Activated CD8-positive, alpha-beta memory T cell treated with anti-CD3 and anti-CD28 coated beads, Interleukin-2, amount 10 ng/mL, durations not matched to agents 7 days and 5 days (primary cell): ENCODE results near the gene SDK1. TPM values are rescaled to one million over a fixed set of nuclear protein-coding genes. Genes with fewer than 3 reads are reported as not detected.

Experiments used
- ATAC-seq: fragments of 150-1000 bp; cut with Tn5 transposase; one replicate; pipeline ENCODE4 v1.10.0; 2021; ENCODE audit warnings: moderate library complexity
- CTCF ChIA-PET: fragments of 350-600 bp; sonication (Branson Sonifier 250); formaldehyde crosslinking; loops from one replicate; lab custom pipeline; 2021; ENCODE audit warnings: antibody characterized with exemption; lab: Charles Lee
- DNase-seq: peaks from one replicate; pipeline ENCODE4 v3.0.0-alpha.2; 2020
- H3K27ac Mint-ChIP-seq: one replicate; pipeline ENCODE4 v1.8.0; 2021; ENCODE audit warnings: mild to moderate bottlenecking, mixed read lengths
- H3K27me3 Mint-ChIP-seq: one replicate; pipeline ENCODE4 v1.8.0; 2021; ENCODE audit warnings: mixed read lengths
- H3K36me3 Mint-ChIP-seq: one replicate; pipeline ENCODE4 v1.8.0; 2021; ENCODE audit warnings: mild to moderate bottlenecking, mixed read lengths
- H3K4me1 Mint-ChIP-seq: one replicate; pipeline ENCODE4 v1.8.0; 2021; ENCODE audit warnings: mixed read lengths
- H3K4me3 Mint-ChIP-seq: one replicate; pipeline ENCODE4 v1.8.0; 2021; ENCODE audit warnings: mild to moderate bottlenecking, moderate library complexity, mixed read lengths
- H3K9me3 Mint-ChIP-seq: one replicate; pipeline ENCODE4 v1.8.0; 2022; ENCODE audit warnings: low read depth, mixed read lengths
- total RNA-seq, 2 experiments: library from RNA; stranded (reverse); gene quantifications; one replicate each; pipeline ENCODE4 v1.2.3, GENCODE V29; 2021

SDK1 gene
- total RNA-seq, 2 experiments from 2014 or later, result 0.05 to 0.06 TPM

DNA sequence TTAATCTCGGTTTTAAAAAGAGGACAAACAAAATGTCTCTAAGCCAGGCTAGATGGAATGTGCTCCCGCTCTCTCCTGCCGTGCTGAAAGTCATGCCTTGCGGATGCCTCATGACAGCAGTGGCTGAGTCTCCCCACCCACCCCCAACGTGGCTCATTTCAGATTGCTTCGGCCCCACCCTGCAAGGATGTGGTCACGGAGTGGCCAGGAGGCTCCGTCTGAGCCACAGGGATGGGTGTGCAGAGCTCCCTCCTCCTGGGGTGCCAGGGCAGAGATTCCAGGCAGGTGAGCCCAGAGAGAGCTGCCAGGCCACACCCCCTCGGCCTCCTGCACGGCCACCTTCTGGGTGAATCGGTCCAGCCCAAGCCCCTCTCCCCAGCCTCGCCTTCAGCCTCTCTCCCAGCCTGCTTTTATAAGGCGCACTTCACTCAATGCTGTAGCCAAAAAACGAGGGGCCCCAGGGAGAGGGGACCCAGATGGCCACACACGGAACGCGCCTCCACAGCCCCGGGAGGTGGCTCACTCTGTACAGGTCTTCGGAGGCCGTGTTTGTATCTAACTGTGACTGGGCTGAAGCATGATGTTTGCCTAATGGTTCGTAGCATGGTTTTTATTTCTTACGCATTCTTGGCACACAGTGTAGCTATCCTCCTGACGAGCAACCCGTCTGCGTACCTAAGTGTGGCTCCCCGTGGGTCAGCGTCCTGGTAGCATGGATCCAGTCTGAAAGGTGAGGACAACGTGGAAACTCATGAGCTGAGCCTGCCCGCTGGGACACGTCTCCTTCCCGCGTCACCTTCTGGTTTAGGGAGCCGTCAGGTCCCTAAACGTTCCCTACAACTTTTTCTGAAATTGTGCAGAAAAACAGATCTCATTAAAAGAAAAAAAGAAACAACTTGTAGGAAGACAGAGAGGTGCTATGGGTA, 967.3 kb downstream of the SDK1 start:
- Mint-ChIP-seq H3K27me3 (no peaks in the 10 kb centered on the region), H3K36me3 (no peaks in the 10 kb centered on the region), H3K4me1 (no peaks in the 10 kb centered on the region), H3K9me3 (no peaks in the 10 kb centered on the region), H3K27ac (no peak overlapping the region), H3K4me3 (no peak overlapping the region)
- DNase-seq, result no peak
- CTCF ChIA-PET, result no interaction called here
- ATAC-seq, result no peak

DNA sequence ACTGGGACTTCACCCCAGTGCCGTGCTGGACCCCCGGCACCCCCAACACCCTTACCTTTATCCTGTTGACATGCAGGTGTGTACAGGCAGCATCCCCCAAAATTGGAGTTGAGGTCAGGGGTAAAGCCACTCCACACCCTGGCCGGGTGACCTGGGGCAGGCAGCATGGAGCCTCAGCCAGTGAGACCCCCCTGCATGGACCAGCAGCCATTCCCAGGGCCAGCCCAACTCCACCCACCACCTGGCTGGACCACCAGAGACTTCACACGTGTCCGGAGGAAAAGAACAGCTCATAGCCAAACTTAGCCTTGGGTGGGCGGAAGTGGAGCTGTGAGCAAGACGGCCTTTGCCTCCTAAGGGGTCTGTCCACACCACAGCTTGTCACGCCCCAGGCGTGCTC, 968.0 kb downstream of the SDK1 start:
- Mint-ChIP-seq H3K4me3 (no peak overlapping the region), H3K4me1 (no peaks in the 10 kb centered on the region), H3K9me3 (no peaks in the 10 kb centered on the region), H3K27ac (no peak overlapping the region), H3K27me3 (no peaks in the 10 kb centered on the region), H3K36me3 (no peaks in the 10 kb centered on the region)
- DNase-seq, result no peak
- CTCF ChIA-PET, result no interaction called here
- ATAC-seq, result no peak

DNA sequence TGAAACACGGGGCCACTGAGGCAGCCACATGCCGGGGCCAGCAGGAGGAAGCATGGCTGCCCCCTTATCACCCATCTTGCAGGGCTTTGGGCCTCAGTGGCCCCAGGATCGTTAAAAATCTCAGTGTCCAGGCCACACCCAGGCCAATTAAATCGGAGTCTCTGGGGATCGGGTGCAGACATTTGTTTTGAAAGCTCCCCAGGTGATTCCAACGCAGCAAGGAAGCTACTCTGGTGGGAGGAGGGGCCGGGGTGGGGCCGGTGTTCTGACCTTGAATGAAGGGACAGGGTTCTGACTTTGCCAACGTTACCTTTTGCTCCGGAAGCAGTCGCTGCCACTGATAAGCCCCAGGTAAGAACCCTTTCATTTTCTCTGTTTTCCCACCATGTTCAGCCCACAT, 968.7 kb downstream of the SDK1 start:
- CTCF ChIA-PET, result no interaction called here
- Mint-ChIP-seq H3K27me3 (no peaks in the 10 kb centered on the region), H3K27ac (no peak overlapping the region)

DNA sequence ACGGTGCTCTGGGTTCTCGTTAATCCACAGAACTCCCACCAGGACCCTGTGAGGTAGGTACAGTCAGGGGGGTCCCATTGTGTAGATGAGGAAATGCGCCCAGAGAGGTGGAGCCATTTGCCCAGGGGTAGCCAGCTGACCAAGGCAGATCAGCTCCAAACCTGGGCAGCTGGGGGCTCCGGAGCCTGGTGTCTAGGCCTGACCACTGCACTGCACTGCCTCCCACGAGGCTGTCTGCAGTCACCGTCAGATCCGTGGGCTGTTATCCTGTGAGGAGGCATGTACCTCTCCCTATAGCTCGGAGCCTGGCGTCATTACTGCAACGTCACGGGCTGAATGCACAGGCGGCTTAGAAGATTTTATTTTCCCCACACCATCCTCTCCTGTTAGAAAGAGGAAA, 969.2 kb downstream of the SDK1 start:
- peaks cover 4% of the 10 kb centered on the region for H3K9me3 Mint-ChIP-seq
- no peak for DNase-seq
- no peak overlapping the region for H3K27ac Mint-ChIP-seq
- no peaks in the 10 kb centered on the region for H3K27me3 Mint-ChIP-seq
- CTCF ChIA-PET, result no interaction called here
- H3K36me3 Mint-ChIP-seq, result no peaks in the 10 kb centered on the region
- no peak for ATAC-seq
- no peaks in the 10 kb centered on the region for H3K4me1 Mint-ChIP-seq
- no peak overlapping the region for H3K4me3 Mint-ChIP-seq

More for the DNA sequence above, 968.7 kb downstream of the SDK1 start:
- Mint-ChIP-seq H3K4me3 (no peak overlapping the region), H3K4me1 (no peaks in the 10 kb centered on the region), H3K36me3 (no peaks in the 10 kb centered on the region), H3K9me3 (peaks cover 4% of the 10 kb centered on the region)
- ATAC-seq, result no peak
- no peak for DNase-seq

DNA sequence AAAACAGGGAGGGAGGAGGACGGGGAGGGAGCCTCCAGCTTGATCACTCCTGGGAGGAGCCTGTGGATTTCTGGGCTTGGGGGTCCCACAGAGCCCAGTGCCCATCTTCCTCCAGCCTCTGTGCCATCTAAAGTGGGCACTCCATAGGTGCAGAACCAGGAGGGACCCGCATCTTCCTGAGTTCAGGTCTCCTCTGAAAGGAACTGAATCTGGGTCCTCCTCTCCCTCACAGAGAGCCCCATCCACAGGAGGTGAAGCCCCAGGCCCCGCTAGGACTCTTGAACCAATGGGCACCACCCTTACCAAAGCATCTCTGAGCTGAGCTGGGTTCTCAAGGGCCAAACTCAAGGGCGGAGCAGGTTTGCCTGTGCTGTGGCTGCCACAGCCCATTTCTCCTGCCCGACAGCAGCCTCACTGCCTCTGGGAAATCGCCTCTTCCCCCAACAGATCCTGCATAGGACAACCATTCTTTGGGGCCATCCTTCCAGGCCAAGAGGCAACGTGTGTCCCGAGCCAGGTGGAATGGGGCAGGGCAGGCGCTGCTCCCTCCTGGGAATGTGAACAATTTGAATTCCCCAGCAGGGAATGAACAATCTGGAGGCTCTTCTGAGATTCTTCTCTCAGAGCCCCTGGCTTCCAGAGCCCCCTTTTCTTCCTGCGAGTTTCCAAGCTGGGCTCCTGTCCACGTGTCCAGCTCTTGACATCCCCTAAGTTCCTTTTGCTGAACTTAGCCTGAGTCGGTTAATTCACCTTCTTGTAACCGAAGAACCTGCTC, 970.1 kb downstream of the SDK1 start:
- H3K27me3 Mint-ChIP-seq, result no peaks in the 10 kb centered on the region
- no peaks in the 10 kb centered on the region for H3K4me1 Mint-ChIP-seq
- no peaks in the 10 kb centered on the region for H3K36me3 Mint-ChIP-seq
- DNase-seq, result no peak
- no peak for ATAC-seq
- no peak overlapping the region for H3K4me3 Mint-ChIP-seq
- H3K9me3 Mint-ChIP-seq, result peaks cover 4% of the 10 kb centered on the region
- CTCF ChIA-PET, result no interaction called here
- no peak overlapping the region for H3K27ac Mint-ChIP-seq

DNA sequence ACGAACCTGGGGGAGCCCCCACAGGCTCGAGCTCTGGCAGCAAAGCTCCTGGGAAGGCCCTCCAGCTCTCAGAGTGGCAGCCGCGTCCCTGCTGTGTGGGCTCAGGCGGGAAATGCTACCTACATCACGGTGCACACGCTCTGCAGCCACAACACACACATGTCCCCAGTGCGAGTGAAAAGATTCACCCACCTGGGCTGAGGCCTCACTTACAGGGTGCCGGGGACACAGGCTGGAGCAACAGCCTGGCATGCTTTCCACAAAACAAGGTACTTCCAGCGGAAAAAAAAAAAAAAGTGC, 970.6 kb downstream of the SDK1 start:
- Mint-ChIP-seq H3K36me3 (no peaks in the 10 kb centered on the region), H3K27ac (no peak overlapping the region), H3K9me3 (peaks cover 4% of the 10 kb centered on the region), H3K4me3 (no peak overlapping the region), H3K27me3 (no peaks in the 10 kb centered on the region), H3K4me1 (no peaks in the 10 kb centered on the region)
- no peak for ATAC-seq
- CTCF ChIA-PET, result no interaction called here
- no peak for DNase-seq

DNA sequence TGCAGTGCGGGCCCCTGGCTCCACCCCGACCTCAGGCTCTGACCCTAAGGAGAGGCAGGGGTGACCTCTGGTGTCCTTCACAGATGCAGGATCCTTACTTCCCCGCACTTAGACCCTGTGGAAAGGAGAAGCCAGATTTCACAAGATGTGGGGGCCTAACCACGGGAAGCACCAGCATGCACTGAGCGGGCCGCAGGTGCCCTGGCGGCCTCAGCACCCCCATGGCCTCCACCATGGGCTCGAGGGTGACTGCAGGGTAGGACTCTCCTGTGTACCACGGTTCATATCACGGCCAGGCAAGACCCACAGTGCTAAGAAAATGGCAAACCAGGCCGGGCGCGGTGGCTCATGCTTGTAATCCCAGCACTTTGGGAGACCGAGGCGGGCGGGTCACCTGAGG, 971.1 kb downstream of the SDK1 start:
- DNase-seq (no peak), ATAC-seq (no peak)
- CTCF ChIA-PET, result no interaction called here
- H3K27ac Mint-ChIP-seq, result no peak overlapping the region
- no peak overlapping the region for H3K4me3 Mint-ChIP-seq
- H3K4me1 Mint-ChIP-seq, result no peaks in the 10 kb centered on the region
- H3K36me3 Mint-ChIP-seq, result no peaks in the 10 kb centered on the region
- H3K9me3 Mint-ChIP-seq, result peaks cover 4% of the 10 kb centered on the region
- no peaks in the 10 kb centered on the region for H3K27me3 Mint-ChIP-seq

DNA sequence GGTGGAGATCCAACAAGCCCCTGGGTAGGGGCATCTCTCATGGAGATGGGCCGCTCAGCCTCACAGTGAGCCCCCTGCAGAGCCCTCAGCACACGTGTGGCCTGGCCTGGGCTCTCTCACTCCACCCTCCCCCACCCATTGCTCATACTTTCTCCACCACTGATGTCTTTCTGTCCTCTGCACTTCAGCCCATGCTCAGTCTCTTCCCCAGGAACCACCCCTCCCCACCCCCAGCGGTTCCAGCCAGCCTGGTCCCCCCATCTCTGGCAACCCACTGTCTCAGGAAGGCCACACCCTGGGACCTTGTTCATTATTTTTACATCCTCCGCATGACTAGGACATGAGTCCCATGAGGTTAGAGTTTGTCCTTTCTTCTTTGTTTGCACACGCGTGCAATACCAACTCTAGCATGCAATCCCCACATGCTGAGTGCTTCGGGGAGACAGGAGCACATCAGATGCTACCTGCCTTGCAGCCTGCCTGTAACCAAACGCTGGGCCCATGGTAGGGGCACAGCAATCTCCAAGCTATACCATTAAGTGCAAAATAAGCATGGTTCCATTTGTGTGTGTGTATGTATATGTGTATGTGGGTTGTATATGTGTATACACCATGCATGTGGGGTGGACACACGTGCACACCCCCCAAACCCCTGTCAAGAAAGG, 972.6 kb downstream of the SDK1 start:
- ATAC-seq (no peak), DNase-seq (no peak)
- no peaks in the 10 kb centered on the region for H3K27me3 Mint-ChIP-seq
- no peaks in the 10 kb centered on the region for H3K36me3 Mint-ChIP-seq
- no peak overlapping the region for H3K27ac Mint-ChIP-seq
- no peaks in the 10 kb centered on the region for H3K4me1 Mint-ChIP-seq
- H3K9me3 Mint-ChIP-seq, result peaks cover 4% of the 10 kb centered on the region
- no peak overlapping the region for H3K4me3 Mint-ChIP-seq
- CTCF ChIA-PET, result no interaction called here

DNA sequence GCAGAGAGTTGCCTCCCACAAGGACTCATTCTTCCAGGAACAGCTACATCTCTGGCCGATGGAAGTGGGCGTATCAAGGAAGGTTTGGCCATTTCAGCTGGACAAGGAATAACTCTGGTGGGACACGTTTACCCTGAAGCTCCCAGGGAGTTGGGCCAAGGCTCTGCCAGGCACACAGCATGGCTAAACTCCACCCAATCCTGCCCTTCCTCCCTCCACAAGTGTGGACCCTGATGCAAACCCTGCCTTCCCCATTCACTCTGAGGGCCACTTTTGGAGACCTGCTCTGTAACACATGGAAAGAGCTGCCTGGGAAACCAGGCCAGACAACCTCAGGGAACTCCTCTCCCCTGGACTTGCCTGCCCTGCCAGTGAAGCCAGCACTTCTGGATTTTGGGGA, 973.2 kb downstream of the SDK1 start:
- H3K27ac Mint-ChIP-seq, result no peak overlapping the region
- no peaks in the 10 kb centered on the region for H3K4me1 Mint-ChIP-seq
- H3K4me3 Mint-ChIP-seq, result no peak overlapping the region
- H3K36me3 Mint-ChIP-seq, result no peaks in the 10 kb centered on the region
- CTCF ChIA-PET, result no interaction called here
- peaks cover 6% of the 10 kb centered on the region for H3K9me3 Mint-ChIP-seq
- no peak for DNase-seq
- ATAC-seq, result no peak
- no peaks in the 10 kb centered on the region for H3K27me3 Mint-ChIP-seq

DNA sequence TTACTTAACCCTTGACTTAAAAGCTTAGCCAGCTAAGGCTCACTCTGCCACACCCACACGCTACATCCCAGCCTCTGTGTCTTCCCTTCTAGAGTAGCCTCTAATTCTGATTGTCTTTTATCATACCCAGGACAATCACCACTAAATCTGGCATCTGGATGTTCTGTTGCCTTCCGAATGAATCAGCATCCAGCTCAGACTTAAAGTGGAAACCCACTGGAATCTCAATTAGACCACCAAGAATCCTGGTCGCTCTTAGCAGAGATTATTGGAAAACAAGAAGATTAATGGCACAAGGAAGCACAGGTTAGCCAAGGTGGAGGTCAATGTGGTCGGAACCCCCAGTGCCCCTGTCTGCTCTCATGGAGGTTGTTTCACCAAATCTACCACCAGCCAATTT, 976.9 kb downstream of the SDK1 start:
- DNase-seq, result no peak
- no peak overlapping the region for H3K27ac Mint-ChIP-seq
- no peak overlapping the region for H3K4me3 Mint-ChIP-seq
- no peaks in the 10 kb centered on the region for H3K4me1 Mint-ChIP-seq
- H3K9me3 Mint-ChIP-seq, result peaks cover 10% of the 10 kb centered on the region
- ATAC-seq, result no peak
- H3K36me3 Mint-ChIP-seq, result peaks cover 2% of the 10 kb centered on the region
- CTCF ChIA-PET, result no interaction called here
- H3K27me3 Mint-ChIP-seq, result no peaks in the 10 kb centered on the region

DNA sequence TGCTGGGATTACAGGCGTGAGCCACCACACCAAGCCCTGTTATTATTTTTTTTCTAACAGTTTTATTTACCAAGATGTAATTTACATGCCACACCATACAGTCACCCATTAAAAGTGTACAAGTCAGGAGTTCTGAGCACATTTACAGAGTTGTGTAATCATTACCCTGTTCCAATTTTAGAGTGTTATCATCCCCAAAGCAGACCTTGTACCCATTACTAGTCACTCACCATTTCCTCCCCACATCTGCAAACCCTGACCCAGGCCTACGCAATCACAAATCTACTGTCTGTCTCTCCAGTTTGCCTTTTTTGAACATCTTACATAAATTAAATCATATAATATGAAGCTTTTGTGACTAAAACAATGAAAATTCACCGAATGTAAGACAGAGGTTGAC, 978.2 kb downstream of the SDK1 start:
- peaks cover 2% of the 10 kb centered on the region for H3K36me3 Mint-ChIP-seq
- no peaks in the 10 kb centered on the region for H3K27me3 Mint-ChIP-seq
- no peak for DNase-seq
- H3K27ac Mint-ChIP-seq, result no peak overlapping the region
- CTCF ChIA-PET, result no interaction called here
- H3K4me1 Mint-ChIP-seq, result no peaks in the 10 kb centered on the region
- H3K9me3 Mint-ChIP-seq, result peaks cover 10% of the 10 kb centered on the region
- ATAC-seq, result no peak
- H3K4me3 Mint-ChIP-seq, result no peak overlapping the region

DNA sequence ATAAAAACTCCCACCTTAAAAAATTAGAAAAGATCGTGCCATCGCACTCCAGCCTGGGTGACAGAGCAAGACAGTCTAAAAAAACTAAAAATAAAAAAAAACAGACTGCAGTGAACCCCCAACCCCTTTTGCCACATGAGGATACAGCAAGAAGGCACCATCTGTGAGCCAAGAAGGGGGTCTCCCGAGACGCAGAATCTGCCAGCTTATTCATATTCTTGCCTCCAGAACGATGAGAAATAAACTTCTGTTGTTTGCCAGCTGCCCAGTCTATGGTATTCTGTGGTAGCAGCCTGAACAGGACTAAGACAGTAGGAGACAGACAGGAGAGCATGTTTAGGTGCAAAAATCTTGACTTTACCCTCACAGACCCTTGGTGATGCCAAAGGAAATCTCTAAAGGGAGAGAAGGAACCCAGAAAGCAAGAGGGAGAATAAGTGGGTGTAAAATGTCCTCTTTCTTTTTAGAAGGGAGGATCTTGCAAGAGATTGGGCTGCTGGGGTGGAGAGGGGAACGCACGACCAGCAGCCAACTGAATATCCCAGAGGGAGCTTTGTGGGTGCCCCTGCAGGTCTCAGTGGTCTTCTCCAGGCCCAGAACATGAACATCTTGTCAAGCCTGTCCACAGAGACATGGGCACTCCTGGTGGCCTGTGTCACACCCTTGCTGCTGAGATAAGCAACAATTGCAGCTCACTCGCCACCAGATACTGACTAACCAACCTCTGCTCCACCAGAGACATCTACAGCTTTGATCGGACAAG, 980.4 kb downstream of the SDK1 start:
- Mint-ChIP-seq H3K36me3 (peaks cover 2% of the 10 kb centered on the region), H3K4me3 (no peak overlapping the region), H3K27me3 (no peaks in the 10 kb centered on the region), H3K4me1 (no peaks in the 10 kb centered on the region), H3K27ac (no peak overlapping the region), H3K9me3 (peaks cover 5% of the 10 kb centered on the region)
- DNase-seq (no peak), ATAC-seq (no peak)
- CTCF ChIA-PET, result no interaction called here
